HepG2 (cell line): ENCODE data around the gene CLPSL2. TPM values are rescaled to one million over a fixed set of nuclear protein-coding genes. Genes with fewer than 3 reads are reported as not detected.

Experiments
- ELF4 ChIP-seq: sonication (generic); formaldehyde crosslinking; IDR thresholded peaks from 2 replicates; pipeline ENCODE4 v1.5.0; 2020; ENCODE audit warnings: missing genetic modification reagents, mild to moderate bottlenecking, moderate library complexity, borderline replicate concordance
- FOXK1 ChIP-seq: sonication (generic); formaldehyde crosslinking; IDR thresholded peaks from 2 replicates; pipeline ENCODE4 v1.4.0; 2020; ENCODE audit warnings: low read depth, missing genetic modification reagents, borderline replicate concordance
- GZF1 ChIP-seq: sonication (generic); formaldehyde crosslinking; IDR thresholded peaks from 2 replicates; pipeline ENCODE4 v1.5.1; 2020; ENCODE audit warnings: mild to moderate bottlenecking, missing genetic modification reagents
- JUN ChIP-seq: sonication (generic); formaldehyde crosslinking; IDR thresholded peaks from 2 replicates; pipeline ENCODE4 v1.4.0; 2020; ENCODE audit warnings: mild to moderate bottlenecking, missing genetic modification reagents
- MIER2 ChIP-seq: IDR thresholded peaks from 2 replicates; pipeline ENCODE4 v1.6.1; 2016; ENCODE audit warnings: missing biosample characterization, missing genetic modification reagents
- NFIC ChIP-seq: IDR thresholded peaks from 2 replicates; pipeline ENCODE4 v1.6.1; 2012; ENCODE audit warnings: mild to moderate bottlenecking, low read length, inconsistent platforms
- SOX13 ChIP-seq, 3 experiments: fragments of 450-650 bp in 1 of 3; sonication (generic) in 1 of 3; formaldehyde crosslinking in 1 of 3; IDR thresholded peaks in 2 of 3; conservative IDR thresholded peaks in 1 of 3; 2 replicates each; pipeline versions ENCODE4 v1.5.0 to v1.6.1; 2016 to 2020; ENCODE audit warnings: antibody characterized with exemption in 1 of 3, mild to moderate bottlenecking in 1 of 3, missing compliant biosample characterization in 1 of 3, missing genetic modification reagents in 1 of 3, moderate library complexity in 1 of 3
- TOPORS ChIP-seq: sonication (generic); formaldehyde crosslinking; IDR thresholded peaks from 2 replicates; pipeline ENCODE4 v1.8.0; 2023; ENCODE audit warnings: mild to moderate bottlenecking, missing genetic modification reagents
- ZNF383 ChIP-seq: sonication (generic); formaldehyde crosslinking; IDR thresholded peaks from 2 replicates; pipeline ENCODE4 v1.4.0; 2020; ENCODE audit warnings: missing genetic modification reagents, mild to moderate bottlenecking, borderline replicate concordance
- ZNF552 ChIP-seq: sonication (generic); formaldehyde crosslinking; IDR thresholded peaks from 2 replicates; pipeline ENCODE4 v1.9.0; 2022; ENCODE audit warnings: missing genetic modification reagents, mild to moderate bottlenecking, borderline replicate concordance
- ZNF567 ChIP-seq: sonication (generic); formaldehyde crosslinking; IDR thresholded peaks from 2 replicates; pipeline ENCODE4 v1.8.1; 2023; ENCODE audit warnings: mild to moderate bottlenecking, missing genetic modification reagents, borderline replicate concordance
- ZNF703 ChIP-seq: sonication (generic); formaldehyde crosslinking; IDR thresholded peaks from 2 replicates; pipeline ENCODE4 v1.5.1; 2020; ENCODE audit warnings: missing genetic modification reagents, mild to moderate bottlenecking, moderate library complexity, borderline replicate concordance
- ZNF737 ChIP-seq: sonication (generic); formaldehyde crosslinking; IDR thresholded peaks from 2 replicates; pipeline ENCODE4 v1.5.0; 2020; ENCODE audit warnings: missing genetic modification reagents, mild to moderate bottlenecking, borderline replicate concordance
- ZNF816 ChIP-seq: sonication (generic); formaldehyde crosslinking; IDR thresholded peaks from 2 replicates; pipeline ENCODE4 v1.8.0; 2022; ENCODE audit warnings: missing genetic modification reagents, mild to moderate bottlenecking, borderline replicate concordance
- polyA plus RNA-seq, 8 experiments: library from polyadenylated mRNA; depleted of rRNA in 3 of 8; stranded (reverse) in 7 of 8; unstranded in 1 of 8; fragments of >200 nt; fragmentation: Illumina TruSeq in 4 of 8; extraction: Trizol in 4 of 8; gene quantifications; 2 replicates each; pipeline versions ENCODE4 v1.2.1 to v1.2.3, GENCODE V29; 2011 to 2016; ENCODE audit warnings: low read depth in 4 of 8, missing spikeins in 1 of 8, mixed read lengths in 1 of 8; ENCODE audit not compliant: insufficient read depth in 1 of 8
- total RNA-seq, 5 experiments: library from RNA; depleted of rRNA; stranded (reverse); fragments of >200 nt; fragmentation: Illumina TruSeq; extraction: Trizol; gene quantifications; 2 replicates each; pipeline ENCODE4 v1.2.3, GENCODE V29; 2016; ENCODE audit warnings: low read depth in 1 of 5
- TF ChIP-seq, protein P1 (sequence below): sonication (generic); formaldehyde crosslinking; IDR thresholded peaks from 2 replicates; pipeline ENCODE4 v1.8.0; 2022; ENCODE audit warnings: mild to moderate bottlenecking, missing genetic modification reagents, moderate library complexity
- TF ChIP-seq, protein P2 (sequence below): sonication (generic); formaldehyde crosslinking; conservative IDR thresholded peaks from 2 replicates; pipeline ENCODE4 v1.8.0; 2022; ENCODE audit warnings: missing genetic modification reagents
- TF ChIP-seq, protein P3 (sequence below): sonication (generic); formaldehyde crosslinking; IDR thresholded peaks from 2 replicates; pipeline ENCODE4 v1.4.0; 2020; ENCODE audit warnings: missing genetic modification reagents
- TF ChIP-seq, protein P4 (sequence below): IDR thresholded peaks from 2 replicates; pipeline ENCODE4 v1.6.1; 2012; ENCODE audit warnings: low read depth, low read length, improper control_type of control experiment
- TF ChIP-seq, protein P5 (sequence below): sonication (generic); formaldehyde crosslinking; IDR thresholded peaks from 2 replicates; pipeline ENCODE4 v1.9.0; 2022; ENCODE audit warnings: missing genetic modification reagents, mild to moderate bottlenecking, borderline replicate concordance
- TF ChIP-seq, protein P6 (sequence below): IDR thresholded peaks from 2 replicates; pipeline ENCODE4 v1.6.1; 2018; ENCODE audit warnings: missing genetic modification reagents, mild to moderate bottlenecking, missing compliant biosample characterization
- TF ChIP-seq, protein P7 (sequence below): sonication (generic); formaldehyde crosslinking; IDR thresholded peaks from 2 replicates; pipeline ENCODE4 v1.5.0; 2020; ENCODE audit warnings: missing genetic modification reagents

The CLPSL2 gene
- total and polyA plus RNA-seq, 2 of the 13 experiments (the other 11 are each of a cell fraction or from before 2014, with no cell fraction given), result not detected

DNA sequence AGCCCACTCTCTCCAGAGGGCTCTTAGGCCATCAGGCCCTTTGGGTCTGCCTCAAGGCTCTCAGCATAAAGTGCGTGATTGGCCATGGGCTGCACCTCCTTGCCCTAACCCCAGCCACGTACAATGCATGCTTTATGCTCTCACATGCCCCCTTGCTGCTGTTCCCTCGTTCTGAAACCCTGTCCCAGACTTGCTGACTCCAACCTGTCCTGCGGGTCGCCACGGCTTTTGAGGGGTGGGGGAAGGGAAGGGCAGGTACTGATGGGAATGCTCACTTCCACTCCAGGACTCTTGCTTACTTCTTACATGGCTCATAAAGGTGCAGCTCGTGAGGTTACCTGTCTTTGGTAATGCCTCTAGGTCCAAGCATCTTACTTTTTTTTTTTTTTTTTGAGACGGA lies 33.6 kb upstream of the CLPSL2 start (continued):
- TF ChIP-seq, protein P1, sequence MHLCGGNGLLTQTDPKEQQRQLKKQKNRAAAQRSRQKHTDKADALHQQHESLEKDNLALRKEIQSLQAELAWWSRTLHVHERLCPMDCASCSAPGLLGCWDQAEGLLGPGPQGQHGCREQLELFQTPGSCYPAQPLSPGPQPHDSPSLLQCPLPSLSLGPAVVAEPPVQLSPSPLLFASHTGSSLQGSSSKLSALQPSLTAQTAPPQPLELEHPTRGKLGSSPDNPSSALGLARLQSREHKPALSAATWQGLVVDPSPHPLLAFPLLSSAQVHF (CRISPR knock-in tag), result no peak
- TF ChIP-seq, protein P2, sequence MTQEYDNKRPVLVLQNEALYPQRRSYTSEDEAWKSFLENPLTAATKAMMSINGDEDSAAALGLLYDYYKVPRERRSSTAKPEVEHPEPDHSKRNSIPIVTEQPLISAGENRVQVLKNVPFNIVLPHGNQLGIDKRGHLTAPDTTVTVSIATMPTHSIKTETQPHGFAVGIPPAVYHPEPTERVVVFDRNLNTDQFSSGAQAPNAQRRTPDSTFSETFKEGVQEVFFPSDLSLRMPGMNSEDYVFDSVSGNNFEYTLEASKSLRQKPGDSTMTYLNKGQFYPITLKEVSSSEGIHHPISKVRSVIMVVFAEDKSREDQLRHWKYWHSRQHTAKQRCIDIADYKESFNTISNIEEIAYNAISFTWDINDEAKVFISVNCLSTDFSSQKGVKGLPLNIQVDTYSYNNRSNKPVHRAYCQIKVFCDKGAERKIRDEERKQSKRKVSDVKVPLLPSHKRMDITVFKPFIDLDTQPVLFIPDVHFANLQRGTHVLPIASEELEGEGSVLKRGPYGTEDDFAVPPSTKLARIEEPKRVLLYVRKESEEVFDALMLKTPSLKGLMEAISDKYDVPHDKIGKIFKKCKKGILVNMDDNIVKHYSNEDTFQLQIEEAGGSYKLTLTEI (CRISPR knock-in tag), result no peak
- TF ChIP-seq SOX13 (IDR thresholded peaks at IDR 0.05) (no peak), SOX13 (CRISPR knock-in tag; conservative IDR thresholded peaks at IDR 0.05 in 1 of 2, IDR thresholded peaks at IDR 0.05 in 1 of 2) (peak in 1 of 2 experiments; percentile 16; a peak in 1 of 4 replicates), ZNF703 (CRISPR knock-in tag) (no peak), FOXK1 (CRISPR knock-in tag) (no peak), TOPORS (CRISPR knock-in tag) (no peak), NFIC (no peak), ZNF737 (no peak), ELF4 (CRISPR knock-in tag) (no peak), ZNF816 (CRISPR knock-in tag) (no peak), JUN (CRISPR knock-in tag) (no peak), ZNF567 (CRISPR knock-in tag) (no peak), ZNF383 (no peak), ZNF552 (CRISPR knock-in tag) (no peak), GZF1 (CRISPR knock-in tag) (no peak), MIER2 (CRISPR knock-in tag) (no peak)
- TF ChIP-seq, protein P3, sequence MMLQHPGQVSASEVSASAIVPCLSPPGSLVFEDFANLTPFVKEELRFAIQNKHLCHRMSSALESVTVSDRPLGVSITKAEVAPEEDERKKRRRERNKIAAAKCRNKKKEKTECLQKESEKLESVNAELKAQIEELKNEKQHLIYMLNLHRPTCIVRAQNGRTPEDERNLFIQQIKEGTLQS (CRISPR knock-in tag), result no peak
- TF ChIP-seq, protein P4, sequence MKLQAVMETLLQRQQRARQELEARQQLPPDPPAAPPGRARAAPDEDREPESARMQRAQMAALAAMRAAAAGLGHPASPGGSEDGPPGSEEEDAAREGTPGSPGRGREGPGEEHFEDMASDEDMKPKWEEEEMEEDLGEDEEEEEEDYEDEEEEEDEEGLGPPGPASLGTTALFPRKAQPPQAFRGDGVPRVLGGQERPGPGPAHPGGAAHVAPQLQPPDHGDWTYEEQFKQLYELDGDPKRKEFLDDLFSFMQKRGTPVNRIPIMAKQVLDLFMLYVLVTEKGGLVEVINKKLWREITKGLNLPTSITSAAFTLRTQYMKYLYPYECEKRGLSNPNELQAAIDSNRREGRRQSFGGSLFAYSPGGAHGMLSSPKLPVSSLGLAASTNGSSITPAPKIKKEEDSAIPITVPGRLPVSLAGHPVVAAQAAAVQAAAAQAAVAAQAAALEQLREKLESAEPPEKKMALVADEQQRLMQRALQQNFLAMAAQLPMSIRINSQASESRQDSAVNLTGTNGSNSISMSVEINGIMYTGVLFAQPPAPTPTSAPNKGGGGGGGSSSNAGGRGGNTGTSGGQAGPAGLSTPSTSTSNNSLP, result no peak
- TF ChIP-seq, protein P5, sequence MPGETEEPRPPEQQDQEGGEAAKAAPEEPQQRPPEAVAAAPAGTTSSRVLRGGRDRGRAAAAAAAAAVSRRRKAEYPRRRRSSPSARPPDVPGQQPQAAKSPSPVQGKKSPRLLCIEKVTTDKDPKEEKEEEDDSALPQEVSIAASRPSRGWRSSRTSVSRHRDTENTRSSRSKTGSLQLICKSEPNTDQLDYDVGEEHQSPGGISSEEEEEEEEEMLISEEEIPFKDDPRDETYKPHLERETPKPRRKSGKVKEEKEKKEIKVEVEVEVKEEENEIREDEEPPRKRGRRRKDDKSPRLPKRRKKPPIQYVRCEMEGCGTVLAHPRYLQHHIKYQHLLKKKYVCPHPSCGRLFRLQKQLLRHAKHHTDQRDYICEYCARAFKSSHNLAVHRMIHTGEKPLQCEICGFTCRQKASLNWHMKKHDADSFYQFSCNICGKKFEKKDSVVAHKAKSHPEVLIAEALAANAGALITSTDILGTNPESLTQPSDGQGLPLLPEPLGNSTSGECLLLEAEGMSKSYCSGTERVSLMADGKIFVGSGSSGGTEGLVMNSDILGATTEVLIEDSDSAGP (CRISPR knock-in tag), result peak; percentile 49; the same call in 1 of the 2 replicates
- TF ChIP-seq, protein P6, sequence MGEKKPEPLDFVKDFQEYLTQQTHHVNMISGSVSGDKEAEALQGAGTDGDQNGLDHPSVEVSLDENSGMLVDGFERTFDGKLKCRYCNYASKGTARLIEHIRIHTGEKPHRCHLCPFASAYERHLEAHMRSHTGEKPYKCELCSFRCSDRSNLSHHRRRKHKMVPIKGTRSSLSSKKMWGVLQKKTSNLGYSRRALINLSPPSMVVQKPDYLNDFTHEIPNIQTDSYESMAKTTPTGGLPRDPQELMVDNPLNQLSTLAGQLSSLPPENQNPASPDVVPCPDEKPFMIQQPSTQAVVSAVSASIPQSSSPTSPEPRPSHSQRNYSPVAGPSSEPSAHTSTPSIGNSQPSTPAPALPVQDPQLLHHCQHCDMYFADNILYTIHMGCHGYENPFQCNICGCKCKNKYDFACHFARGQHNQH, result no peak
- TF ChIP-seq, protein P7, sequence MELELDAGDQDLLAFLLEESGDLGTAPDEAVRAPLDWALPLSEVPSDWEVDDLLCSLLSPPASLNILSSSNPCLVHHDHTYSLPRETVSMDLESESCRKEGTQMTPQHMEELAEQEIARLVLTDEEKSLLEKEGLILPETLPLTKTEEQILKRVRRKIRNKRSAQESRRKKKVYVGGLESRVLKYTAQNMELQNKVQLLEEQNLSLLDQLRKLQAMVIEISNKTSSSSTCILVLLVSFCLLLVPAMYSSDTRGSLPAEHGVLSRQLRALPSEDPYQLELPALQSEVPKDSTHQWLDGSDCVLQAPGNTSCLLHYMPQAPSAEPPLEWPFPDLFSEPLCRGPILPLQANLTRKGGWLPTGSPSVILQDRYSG (CRISPR knock-in tag), result 0 out of 2 replicates have a peak, but pooled peaks have one; percentile 38
